ENCODE measurements around the gene RMND5A. TPM values are rescaled to one million over a fixed set of nuclear protein-coding genes. Genes with fewer than 3 reads are reported as not detected.

The RMND5A gene
- total RNA-seq, 4 donors from 2014 or later, result 72.5 to 92.4 (median 85.8) TPM

- TF ChIP-seq POLR2A (IDR thresholded peaks at IDR 0.05), result no peak
- no peak for TF ChIP-seq CTCF (IDR thresholded peaks at IDR 0.05)
- intact Hi-C loops (cut with DNase I; ENCODE audit: low total_unique reads), result no loop called here
- H3K4me3 ChIP-seq (ENCODE audit: low read depth, poor library complexity, severe bottlenecking), result no peak overlapping the region
- DNase-seq (ENCODE audit: low spot score in 2 of 2), result no peak
- 30 to 46% methylated on average over 2 of the region's 2 CpGs for WGBS, 2 donors
Observed at GRCh38 chr2:86675104-86675503, 45.0 kb upstream of the RMND5A start.

- TF ChIP-seq POLR2A (IDR thresholded peaks at IDR 0.05) (no peak), CTCF (IDR thresholded peaks at IDR 0.05) (no peak)
- WGBS, 2 donors, result 65 to 71% methylated on average over 3 of the region's 3 CpGs
- DNase-seq (ENCODE audit: low spot score in 2 of 2), result no peak
- intact Hi-C loops (cut with DNase I; ENCODE audit: low total_unique reads), result no loop called here
- H3K4me3 ChIP-seq (ENCODE audit: low read depth, poor library complexity, severe bottlenecking), result no peak overlapping the region
Observed at GRCh38 chr2:86675511-86676015, 44.5 kb upstream of the RMND5A start.

GRCh38 chr2:86677816-86678215 is 42.3 kb upstream of the RMND5A start:
- TF ChIP-seq CTCF (IDR thresholded peaks at IDR 0.05) (no peak), POLR2A (IDR thresholded peaks at IDR 0.05) (no peak)
- no peak overlapping the region for H3K4me3 ChIP-seq (ENCODE audit: low read depth, poor library complexity, severe bottlenecking)
- intact Hi-C loops (cut with DNase I; ENCODE audit: low total_unique reads), result no loop called here
- no peak for DNase-seq (ENCODE audit: low spot score in 2 of 2)

- TF ChIP-seq CTCF (IDR thresholded peaks at IDR 0.05), result no peak
- no peak for TF ChIP-seq POLR2A (IDR thresholded peaks at IDR 0.05)
- no peak overlapping the region for H3K4me3 ChIP-seq (ENCODE audit: low read depth, poor library complexity, severe bottlenecking)
Observed at GRCh38 chr2:86679036-86679435, 41.1 kb upstream of the RMND5A start.

GRCh38 chr2:86685351-86685750 is 34.7 kb upstream of the RMND5A start:
- DNase-seq (ENCODE audit: low spot score in 2 of 2), result no peak
- TF ChIP-seq CTCF (IDR thresholded peaks at IDR 0.05) (no peak), POLR2A (IDR thresholded peaks at IDR 0.05) (no peak)
- 89 to 93% methylated on average over 1 of the region's 1 CpG for WGBS, 2 donors
- H3K4me3 ChIP-seq (ENCODE audit: low read depth, poor library complexity, severe bottlenecking), result no peak overlapping the region
- intact Hi-C loops (cut with DNase I; ENCODE audit: low total_unique reads), result no loop called here

More at GRCh38 chr2:86679036-86679435, 41.1 kb upstream of the RMND5A start:
- no peak for DNase-seq (ENCODE audit: low spot score in 2 of 2)
- intact Hi-C loops (cut with DNase I; ENCODE audit: low total_unique reads), result no loop called here

GRCh38 chr2:86686460-86686859 is 33.6 kb upstream of the RMND5A start:
- no peak overlapping the region for H3K4me3 ChIP-seq (ENCODE audit: low read depth, poor library complexity, severe bottlenecking)
- TF ChIP-seq POLR2A (IDR thresholded peaks at IDR 0.05) (no peak), CTCF (IDR thresholded peaks at IDR 0.05) (no peak)
- 95% methylated on average over 5 of the region's 5 CpGs for WGBS, 2 donors
- intact Hi-C loops (cut with DNase I; ENCODE audit: low total_unique reads), result no loop called here
- DNase-seq (ENCODE audit: low spot score in 2 of 2), result no peak
